Measurements from ENCODE around the gene KAZALD1. TPM values are rescaled to one million over a fixed set of nuclear protein-coding genes. Genes with fewer than 3 reads are reported as not detected.
A peak's percentile ranks its signal among the peaks of the same experiment; 100 is the strongest.

The KAZALD1 gene
- total and polyA plus RNA-seq, 2 donors from 2014 or later, result 9.7 to 9.8 TPM

- H3K4me1 ChIP-seq (ENCODE audit: control insufficient read depth in 2 of 3, insufficient read depth in 2 of 3, low read depth in 1 of 3, low read length in 3 of 3), result peaks cover 0 to 21% (median 0%) of the 10 kb centered on the region in 3 donors
- H3K9me3 ChIP-seq (ENCODE audit: control insufficient read depth in 2 of 3, insufficient read depth in 1 of 3, low read length in 3 of 3), result no peaks in the 10 kb centered on the region
- no peak overlapping the region for H3K9ac ChIP-seq (ENCODE audit: low read length in 3 of 3)
- intact Hi-C loops (cut with DNase I), result no loop called here
- no peaks in the 10 kb centered on the region for H3K36me3 ChIP-seq (ENCODE audit: control insufficient read depth in 2 of 3, insufficient read depth in 3 of 3, low read length in 3 of 3)
- H3K4me3 ChIP-seq (ENCODE audit: low read length in 3 of 3), result no peak overlapping the region
- FAIRE-seq (no peak), DNase-seq (no peak)
- H3K27ac ChIP-seq (ENCODE audit: low read depth in 2 of 2, low read length in 2 of 2), result no peak overlapping the region
- H3K27me3 ChIP-seq (ENCODE audit: control insufficient read depth, insufficient read depth, low read length), result peaks cover 3% of the 10 kb centered on the region
- no peak for TF ChIP-seq CTCF (IDR thresholded peaks at IDR 0.05; ENCODE audit: borderline replicate concordance, extremely low read depth, insufficient read depth)
Observed at GRCh38 chr10:101028446-101029337, 33.1 kb upstream of the KAZALD1 start.

GRCh38 chr10:101029520-101030295 is 32.1 kb upstream of the KAZALD1 start:
- TF ChIP-seq CTCF (IDR thresholded peaks at IDR 0.05; ENCODE audit: borderline replicate concordance, extremely low read depth, insufficient read depth), result no peak
- Histone ChIP-seq H3K36me3 (ENCODE audit: control insufficient read depth in 2 of 3, insufficient read depth in 3 of 3, low read length in 3 of 3) (no peaks in the 10 kb centered on the region), H3K27me3 (ENCODE audit: control insufficient read depth, insufficient read depth, low read length) (peaks cover 3% of the 10 kb centered on the region), H3K27ac (ENCODE audit: low read depth in 2 of 2, low read length in 2 of 2) (no peak overlapping the region), H3K4me1 (ENCODE audit: control insufficient read depth in 2 of 3, insufficient read depth in 2 of 3, low read depth in 1 of 3, low read length in 3 of 3) (peaks cover 0 to 21% (median 2%) of the 10 kb centered on the region in 3 donors), H3K9me3 (ENCODE audit: control insufficient read depth in 2 of 3, insufficient read depth in 1 of 3, low read length in 3 of 3) (no peaks in the 10 kb centered on the region), H3K4me3 (ENCODE audit: low read length in 3 of 3) (no peak overlapping the region), H3K9ac (ENCODE audit: low read length in 3 of 3) (no peak overlapping the region)
- FAIRE-seq, result no peak
- intact Hi-C loops (cut with DNase I), result no loop called here
- peak in 4 of 5 donors; percentile 68 to 86 (median 75) for DNase-seq

- intact Hi-C loops (cut with DNase I), result no loop called here
- peaks cover 0 to 21% (median 5%) of the 10 kb centered on the region in 3 donors for H3K4me1 ChIP-seq (ENCODE audit: control insufficient read depth in 2 of 3, insufficient read depth in 2 of 3, low read depth in 1 of 3, low read length in 3 of 3)
- peaks cover 3% of the 10 kb centered on the region for H3K27me3 ChIP-seq (ENCODE audit: control insufficient read depth, insufficient read depth, low read length)
- H3K27ac ChIP-seq (ENCODE audit: low read depth in 2 of 2, low read length in 2 of 2), result peak overlapping the region; percentile 96 to 97
- FAIRE-seq, result no peak
- DNase-seq, result no peak
- no peak for TF ChIP-seq CTCF (IDR thresholded peaks at IDR 0.05; ENCODE audit: borderline replicate concordance, extremely low read depth, insufficient read depth)
- H3K36me3 ChIP-seq (ENCODE audit: control insufficient read depth in 2 of 3, insufficient read depth in 3 of 3, low read length in 3 of 3), result peaks cover 0 to 4% (median 3%) of the 10 kb centered on the region in 3 donors
- H3K9ac ChIP-seq (ENCODE audit: low read length in 3 of 3), result peak overlapping the region in 1 of 3 donors; percentile 89
- H3K4me3 ChIP-seq (ENCODE audit: low read length in 3 of 3), result peak overlapping the region in 2 of 3 donors; percentile 28 to 93
- H3K9me3 ChIP-seq (ENCODE audit: control insufficient read depth in 2 of 3, insufficient read depth in 1 of 3, low read length in 3 of 3), result no peaks in the 10 kb centered on the region
Observed at GRCh38 chr10:101030496-101031127, 31.2 kb upstream of the KAZALD1 start.

Measured in kidney (tissue), 14 donors.